ENCODE results near the gene SGSM2.

Gene SGSM2

GRCh38 chr17:2401426-2402221, 64.3 kb downstream of the SGSM2 start:
- H3K36me3 Mint-ChIP-seq (ENCODE audit: low read depth), result peaks cover 5% of the 10 kb centered on the region
- H3K4me3 Mint-ChIP-seq, result peak overlapping the region; percentile 94
- peaks cover 53% of the 10 kb centered on the region for H3K4me1 Mint-ChIP-seq (ENCODE audit: low read depth)
- no peaks in the 10 kb centered on the region for H3K27me3 Mint-ChIP-seq
- H3K27ac Mint-ChIP-seq, result peak overlapping the region; percentile 93
- H3K9me3 Mint-ChIP-seq, result no peaks in the 10 kb centered on the region

GRCh38 chr17:2402544-2402943, 65.2 kb downstream of the SGSM2 start:
- Mint-ChIP-seq H3K27ac (peak overlapping the region; percentile 67), H3K4me1 (ENCODE audit: low read depth) (peaks cover 51% of the 10 kb centered on the region), H3K4me3 (peak overlapping the region; percentile 74)

GRCh38 chr17:2403044-2403443, 65.7 kb downstream of the SGSM2 start:
- H3K4me3 Mint-ChIP-seq, result peak overlapping the region; percentile 74
- peaks cover 11% of the 10 kb centered on the region for H3K36me3 Mint-ChIP-seq (ENCODE audit: low read depth)
- no peaks in the 10 kb centered on the region for H3K27me3 Mint-ChIP-seq
- H3K27ac Mint-ChIP-seq, result no peak overlapping the region
- no peaks in the 10 kb centered on the region for H3K9me3 Mint-ChIP-seq
- peaks cover 46% of the 10 kb centered on the region for H3K4me1 Mint-ChIP-seq (ENCODE audit: low read depth)

More at GRCh38 chr17:2402544-2402943, 65.2 kb downstream of the SGSM2 start:
- H3K36me3 Mint-ChIP-seq (ENCODE audit: low read depth), result peaks cover 11% of the 10 kb centered on the region
- no peaks in the 10 kb centered on the region for H3K9me3 Mint-ChIP-seq
- no peaks in the 10 kb centered on the region for H3K27me3 Mint-ChIP-seq

GRCh38 chr17:2405247-2405926, 68.1 kb downstream of the SGSM2 start:
- H3K27ac Mint-ChIP-seq, result no peak overlapping the region
- no peaks in the 10 kb centered on the region for H3K9me3 Mint-ChIP-seq
- H3K27me3 Mint-ChIP-seq, result no peaks in the 10 kb centered on the region
- H3K36me3 Mint-ChIP-seq (ENCODE audit: low read depth), result peaks cover 11% of the 10 kb centered on the region
- H3K4me1 Mint-ChIP-seq (ENCODE audit: low read depth), result peaks cover 32% of the 10 kb centered on the region
- H3K4me3 Mint-ChIP-seq, result no peak overlapping the region

GRCh38 chr17:2406271-2406902, 69.1 kb downstream of the SGSM2 start:
- Mint-ChIP-seq H3K27ac (peak overlapping the region; percentile 72), H3K9me3 (no peaks in the 10 kb centered on the region), H3K4me1 (ENCODE audit: low read depth) (peaks cover 32% of the 10 kb centered on the region), H3K4me3 (no peak overlapping the region), H3K36me3 (ENCODE audit: low read depth) (peaks cover 18% of the 10 kb centered on the region), H3K27me3 (no peaks in the 10 kb centered on the region)

GRCh38 chr17:2406903-2407790, 69.8 kb downstream of the SGSM2 start:
- Mint-ChIP-seq H3K27me3 (no peaks in the 10 kb centered on the region), H3K4me3 (no peak overlapping the region), H3K9me3 (no peaks in the 10 kb centered on the region), H3K4me1 (ENCODE audit: low read depth) (peaks cover 27% of the 10 kb centered on the region), H3K36me3 (ENCODE audit: low read depth) (peaks cover 18% of the 10 kb centered on the region), H3K27ac (peak overlapping the region; percentile 72)

- Mint-ChIP-seq H3K36me3 (ENCODE audit: low read depth) (peaks cover 21% of the 10 kb centered on the region), H3K4me3 (no peak overlapping the region), H3K27ac (no peak overlapping the region), H3K27me3 (no peaks in the 10 kb centered on the region), H3K4me1 (ENCODE audit: low read depth) (peaks cover 8% of the 10 kb centered on the region), H3K9me3 (no peaks in the 10 kb centered on the region)
Observed at GRCh38 chr17:2410951-2411350, 73.7 kb downstream of the SGSM2 start.

- H3K4me3 Mint-ChIP-seq, result no peak overlapping the region
- no peaks in the 10 kb centered on the region for H3K9me3 Mint-ChIP-seq
- no peaks in the 10 kb centered on the region for H3K27me3 Mint-ChIP-seq
- no peaks in the 10 kb centered on the region for H3K4me1 Mint-ChIP-seq (ENCODE audit: low read depth)
- peaks cover 15% of the 10 kb centered on the region for H3K36me3 Mint-ChIP-seq (ENCODE audit: low read depth)
- H3K27ac Mint-ChIP-seq, result no peak overlapping the region
Observed at GRCh38 chr17:2412561-2413021, 75.3 kb downstream of the SGSM2 start.

GRCh38 chr17:2414446-2415064, 77.3 kb downstream of the SGSM2 start:
- no peaks in the 10 kb centered on the region for H3K4me1 Mint-ChIP-seq (ENCODE audit: low read depth)
- H3K27ac Mint-ChIP-seq, result no peak overlapping the region
- peaks cover 19% of the 10 kb centered on the region for H3K36me3 Mint-ChIP-seq (ENCODE audit: low read depth)
- H3K4me3 Mint-ChIP-seq, result no peak overlapping the region
- no peaks in the 10 kb centered on the region for H3K27me3 Mint-ChIP-seq
- no peaks in the 10 kb centered on the region for H3K9me3 Mint-ChIP-seq

GRCh38 chr17:2415081-2415480, 77.8 kb downstream of the SGSM2 start:
- H3K4me1 Mint-ChIP-seq (ENCODE audit: low read depth), result no peaks in the 10 kb centered on the region
- H3K27ac Mint-ChIP-seq, result no peak overlapping the region
- no peaks in the 10 kb centered on the region for H3K9me3 Mint-ChIP-seq
- H3K4me3 Mint-ChIP-seq, result no peak overlapping the region
- no peaks in the 10 kb centered on the region for H3K27me3 Mint-ChIP-seq
- peaks cover 23% of the 10 kb centered on the region for H3K36me3 Mint-ChIP-seq (ENCODE audit: low read depth)

- Mint-ChIP-seq H3K27ac (no peak overlapping the region), H3K36me3 (ENCODE audit: low read depth) (peaks cover 26% of the 10 kb centered on the region)
Observed at GRCh38 chr17:2416010-2416734, 78.9 kb downstream of the SGSM2 start.

GRCh38 chr17:2418572-2418971, 81.3 kb downstream of the SGSM2 start:
- peaks cover 30% of the 10 kb centered on the region for H3K36me3 Mint-ChIP-seq (ENCODE audit: low read depth)
- peak overlapping the region; percentile 63 for H3K27ac Mint-ChIP-seq
- no peaks in the 10 kb centered on the region for H3K27me3 Mint-ChIP-seq
- no peaks in the 10 kb centered on the region for H3K9me3 Mint-ChIP-seq
- no peaks in the 10 kb centered on the region for H3K4me1 Mint-ChIP-seq (ENCODE audit: low read depth)
- no peak overlapping the region for H3K4me3 Mint-ChIP-seq

More at GRCh38 chr17:2416010-2416734, 78.9 kb downstream of the SGSM2 start:
- Mint-ChIP-seq H3K4me1 (ENCODE audit: low read depth) (no peaks in the 10 kb centered on the region), H3K4me3 (no peak overlapping the region), H3K27me3 (no peaks in the 10 kb centered on the region), H3K9me3 (no peaks in the 10 kb centered on the region)

GRCh38 chr17:2419486-2419885, 82.2 kb downstream of the SGSM2 start:
- Mint-ChIP-seq H3K27ac (no peak overlapping the region), H3K4me3 (no peak overlapping the region), H3K36me3 (ENCODE audit: low read depth) (peaks cover 23% of the 10 kb centered on the region), H3K27me3 (no peaks in the 10 kb centered on the region), H3K4me1 (ENCODE audit: low read depth) (no peaks in the 10 kb centered on the region), H3K9me3 (no peaks in the 10 kb centered on the region)

Data from stimulated activated naive CD8-positive, alpha-beta T cell treated with anti-CD3 and anti-CD28 coated beads, Interleukin-15, Interleukin-2, amounts not matched to agents 100 ng/mL and 50 ng/mL, for 24 hours (primary cell).